NCI-H146 treated with DMSO at 0.1 percent for 48 hours (cell line): Measurements from ENCODE around the gene GLYR1.

Experiments used
- DNase-seq: peaks from one replicate; lab custom pipeline; 2025; ENCODE audit not compliant: unreplicated experiment; lab: John Stamatoyannopoulos, UW

Gene GLYR1

DNA sequence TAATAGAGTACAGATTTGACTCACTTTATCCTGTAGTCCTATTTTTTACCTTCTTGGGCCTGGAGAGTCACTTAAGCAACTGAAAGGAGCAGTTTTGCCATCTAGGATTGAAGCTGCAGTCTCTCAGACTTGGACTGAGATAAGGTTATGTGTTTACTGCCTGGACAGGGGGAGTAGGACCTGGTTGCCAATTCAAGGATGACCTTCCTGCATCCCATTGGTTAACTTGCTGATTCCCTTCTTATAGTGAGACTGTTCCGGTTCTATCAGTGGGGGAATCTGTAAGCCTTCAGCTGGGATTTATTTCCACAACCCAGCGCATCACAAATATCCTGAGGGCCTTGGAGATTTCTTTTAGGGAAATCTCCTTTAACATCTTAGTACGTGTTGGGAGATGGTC, 3.1 kb upstream of the GLYR1 start:
- no peak for DNase-seq

DNA sequence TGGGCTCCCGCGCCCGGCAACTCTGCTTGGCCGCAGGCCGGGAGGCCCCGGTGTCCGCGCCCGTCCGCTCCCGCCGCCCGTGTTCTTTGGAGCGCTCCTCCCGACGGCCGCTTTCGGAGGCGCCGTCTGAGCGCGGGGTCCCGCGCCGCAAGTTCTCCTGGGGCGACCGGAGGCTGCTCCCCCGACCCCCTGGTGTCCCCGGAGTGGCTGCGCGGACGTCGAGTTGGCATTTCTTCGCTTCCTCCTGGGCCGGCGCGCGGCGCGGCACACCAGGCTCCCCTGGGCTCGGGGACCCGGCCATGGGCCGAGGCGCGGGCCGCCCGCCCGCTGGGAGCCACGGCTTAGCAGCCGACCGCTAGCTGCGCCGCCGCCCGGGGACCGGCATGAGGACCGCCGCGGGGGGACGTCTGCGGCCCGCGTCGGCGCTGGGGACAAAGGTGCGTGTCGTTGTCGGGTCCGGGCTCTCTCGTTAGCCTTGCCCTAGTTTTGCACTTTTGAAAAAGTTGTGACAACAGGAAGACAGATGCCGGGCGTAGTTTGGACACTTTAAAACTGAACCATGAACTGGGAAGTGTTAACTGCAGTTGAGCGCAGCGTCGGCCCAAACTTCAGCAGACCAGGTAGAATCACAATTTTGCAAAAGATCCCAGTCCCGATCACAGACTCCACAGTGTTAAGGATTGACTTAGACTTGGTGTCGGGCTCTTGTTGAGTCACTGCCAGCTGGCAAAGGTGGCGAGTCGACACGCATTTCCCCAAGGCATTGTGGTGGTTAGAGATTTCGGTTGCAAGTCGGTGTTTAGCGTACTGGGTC, 893 bp upstream of the GLYR1 start:
- DNase-seq = no peak

DNA sequence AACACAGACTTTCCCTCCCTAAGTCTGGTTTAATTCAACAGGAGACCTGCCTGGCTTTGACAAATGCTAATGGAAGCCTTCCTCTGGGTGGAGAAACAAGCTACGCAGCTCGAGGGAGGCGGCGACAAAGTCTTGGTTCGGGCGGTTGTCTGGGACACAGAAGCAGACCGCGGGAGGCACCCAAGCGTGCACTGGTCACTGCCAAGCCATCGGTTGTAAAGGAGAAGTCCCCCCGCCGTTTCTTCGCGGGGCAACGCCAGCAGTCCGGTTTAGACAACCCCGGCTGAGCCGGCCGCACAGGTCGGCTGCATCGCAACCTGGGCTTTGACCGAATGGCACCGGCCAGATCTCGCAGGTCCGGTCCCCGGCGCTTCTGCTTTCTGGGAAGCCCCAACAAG, 586 bp downstream of the GLYR1 start:
- no peak for DNase-seq

DNA sequence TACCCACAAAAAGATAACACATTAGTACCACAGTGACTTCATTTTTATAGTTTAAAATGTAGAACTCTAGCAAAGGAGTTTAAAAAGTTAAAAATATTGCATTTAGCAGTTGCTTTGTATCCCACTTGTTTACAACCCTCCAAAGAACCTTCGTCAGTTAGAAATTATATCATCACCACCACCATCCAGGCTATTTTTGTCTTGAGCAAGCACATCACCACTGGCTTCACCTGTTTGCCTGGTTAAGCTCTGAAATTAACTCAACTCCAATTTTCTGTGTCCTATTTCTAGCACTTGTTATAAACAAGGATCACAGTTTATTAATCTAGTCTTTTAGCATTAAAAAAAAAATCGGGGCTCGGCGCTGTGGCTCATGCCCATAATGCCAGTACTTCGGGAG, 6.1 kb downstream of the GLYR1 start:
- no peak for DNase-seq

DNA sequence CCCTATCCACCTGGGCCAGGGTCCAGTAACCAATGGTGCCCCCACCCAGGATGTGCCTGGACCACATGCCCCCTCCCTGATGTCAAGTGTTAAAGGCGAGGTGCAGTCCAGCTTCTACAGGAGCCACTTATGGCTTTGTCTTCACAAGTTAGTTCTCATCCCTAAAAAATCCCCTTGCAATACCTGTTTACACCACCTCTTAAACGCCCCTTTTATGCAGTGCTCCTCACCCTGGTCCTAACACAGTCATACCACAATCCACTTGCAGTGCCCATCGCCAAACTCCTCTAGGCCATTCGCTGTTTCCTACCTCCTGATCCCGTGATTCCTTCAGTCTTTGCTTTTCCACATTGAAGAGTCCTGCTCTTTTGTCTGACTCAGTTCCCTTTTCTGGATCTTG, 7.1 kb downstream of the GLYR1 start:
- no peak for DNase-seq

GRCh38 chr16:4837733-4838501, 9.2 kb downstream of the GLYR1 start:
- no peak for DNase-seq

DNA sequence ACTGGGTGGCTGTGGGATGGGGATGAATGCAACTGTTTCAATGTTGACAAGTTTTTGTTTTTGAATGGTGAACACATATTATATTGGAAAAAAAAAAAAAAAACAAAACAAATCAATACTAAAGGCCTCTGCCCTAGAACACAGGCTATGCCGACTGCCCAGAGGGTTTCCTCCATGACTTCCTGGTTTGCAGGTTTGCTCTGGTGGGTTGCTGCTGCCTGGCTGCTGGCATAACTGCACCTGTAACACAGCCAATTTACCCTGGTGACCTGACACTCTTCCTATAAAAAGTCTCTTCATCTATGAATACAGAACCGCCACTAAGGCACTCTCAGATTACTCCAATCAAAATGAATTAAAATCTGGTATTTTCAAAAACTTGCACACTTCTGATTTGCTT, 10.4 kb downstream of the GLYR1 start:
- no peak for DNase-seq

DNA sequence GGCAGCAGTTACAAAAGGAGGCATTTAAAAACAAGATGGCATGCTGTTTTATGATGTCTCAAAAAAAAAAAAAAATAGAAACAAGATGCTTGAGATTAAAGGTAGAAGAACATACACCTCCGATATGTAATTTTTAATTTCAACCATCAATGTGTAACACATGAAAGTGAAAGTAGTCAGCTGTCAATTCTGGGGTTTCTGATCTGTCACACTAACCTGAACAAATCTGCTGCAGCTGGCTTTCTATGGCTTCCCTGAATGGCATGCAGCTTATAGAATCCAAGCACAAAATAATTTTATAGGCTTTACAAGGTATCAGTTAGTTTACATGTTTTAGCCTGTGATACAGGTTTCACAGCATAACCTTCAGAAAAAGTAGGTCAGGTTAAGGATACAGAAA, 13.5 kb downstream of the GLYR1 start:
- DNase-seq = no peak

DNA sequence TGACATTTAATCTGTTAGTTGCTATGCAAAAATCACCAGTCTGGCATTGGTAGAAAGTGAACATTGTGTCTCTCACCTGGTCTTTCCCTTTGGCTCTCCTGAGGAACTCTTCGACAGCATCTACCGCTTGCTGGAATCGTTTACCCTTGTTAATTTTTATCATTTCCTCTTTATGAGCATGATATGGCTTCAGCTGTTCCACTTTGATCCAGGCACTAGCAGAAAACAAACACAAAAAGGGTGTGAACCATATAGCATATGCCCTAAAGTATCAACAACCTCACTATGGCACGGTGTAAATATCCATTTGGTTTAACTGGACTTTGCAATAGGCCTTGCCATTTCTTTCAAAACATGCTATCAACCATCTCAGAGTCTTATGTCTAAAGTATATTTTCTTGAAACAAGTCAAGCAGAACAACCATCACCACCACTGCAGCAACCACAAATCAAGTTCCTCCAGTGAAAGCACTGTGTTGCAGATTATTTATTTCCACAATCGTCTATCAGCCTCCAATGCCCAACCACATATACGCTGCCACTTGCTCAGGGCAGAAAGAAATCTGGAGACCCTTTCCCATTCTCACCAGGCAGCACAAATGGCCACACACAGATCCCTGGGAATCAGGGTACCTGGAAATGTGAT, 14.3 kb downstream of the GLYR1 start:
- no peak for DNase-seq

DNA sequence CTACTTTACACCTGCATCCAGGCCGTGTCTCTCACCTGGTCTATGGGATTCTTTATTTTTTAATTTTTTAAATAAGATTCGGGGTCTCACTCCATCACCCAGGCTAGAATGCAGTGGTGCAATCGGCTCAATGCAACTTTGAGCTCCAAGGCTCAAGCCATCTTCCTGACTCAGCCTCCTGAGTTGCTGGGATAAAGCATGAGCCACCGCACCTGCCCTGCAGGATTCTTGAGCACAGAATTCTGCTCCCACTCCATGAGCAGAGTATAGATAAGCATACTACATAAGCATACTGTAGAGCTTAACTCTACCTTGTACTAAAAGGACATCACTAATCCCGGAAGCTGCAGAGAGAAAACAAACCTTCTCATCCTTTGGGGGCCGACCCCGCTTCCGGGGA, 15.5 kb downstream of the GLYR1 start:
- no peak for DNase-seq

DNA sequence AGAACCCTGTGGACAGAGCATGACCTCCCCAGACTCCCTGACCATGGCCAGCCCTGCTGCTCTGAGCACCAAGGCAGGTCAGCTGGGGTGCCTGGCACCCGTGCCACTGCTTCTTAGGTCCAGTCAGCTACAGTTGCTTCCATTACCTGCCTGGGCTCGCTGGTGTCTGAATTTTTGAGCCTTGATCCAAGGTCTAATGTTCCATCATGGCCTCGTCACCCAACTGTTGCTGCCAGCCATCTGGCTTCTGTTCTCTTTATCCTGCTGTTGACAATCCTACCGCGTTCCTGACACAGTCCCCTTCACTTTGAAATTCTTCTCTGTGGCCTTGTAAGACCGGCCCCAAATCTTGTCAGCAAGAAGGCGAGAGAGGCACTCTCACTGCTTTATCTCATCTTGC, 16.7 kb downstream of the GLYR1 start:
- DNase-seq = no peak

DNA sequence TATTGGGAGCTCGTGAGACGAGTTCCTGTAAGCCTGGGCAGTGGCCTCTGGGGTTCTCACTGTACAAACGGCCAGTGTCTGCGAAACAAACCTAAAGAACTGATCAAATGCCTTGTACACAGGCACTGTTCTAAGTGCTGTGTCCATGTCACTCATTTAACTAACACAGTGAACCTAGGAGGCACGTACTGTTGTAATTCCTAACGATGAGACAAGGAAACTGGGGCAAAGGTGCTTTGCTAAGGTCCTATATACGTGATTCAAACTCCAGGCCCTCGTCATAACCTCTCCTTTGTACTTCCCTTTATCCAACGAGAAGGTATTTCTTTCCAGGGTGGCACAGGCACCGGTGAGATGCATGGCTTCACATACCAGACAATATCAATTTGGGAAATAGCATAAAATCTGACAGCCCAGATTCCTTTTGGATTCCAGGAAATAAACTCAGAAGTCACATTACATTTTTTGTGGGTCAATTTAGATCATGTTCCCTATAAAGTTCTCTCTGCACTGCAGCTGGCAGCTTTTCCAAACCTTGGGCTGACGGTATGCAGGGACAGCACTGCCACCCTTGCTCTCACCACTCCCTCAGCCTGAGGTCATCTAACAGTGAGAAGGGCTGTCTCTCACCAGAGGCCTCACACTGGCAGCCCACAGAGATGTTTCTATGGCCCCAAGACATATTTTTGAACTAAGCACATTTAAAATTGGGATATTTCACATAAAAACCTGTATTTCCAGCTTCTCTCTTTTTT, 18.3 kb downstream of the GLYR1 start:
- no peak for DNase-seq

DNA sequence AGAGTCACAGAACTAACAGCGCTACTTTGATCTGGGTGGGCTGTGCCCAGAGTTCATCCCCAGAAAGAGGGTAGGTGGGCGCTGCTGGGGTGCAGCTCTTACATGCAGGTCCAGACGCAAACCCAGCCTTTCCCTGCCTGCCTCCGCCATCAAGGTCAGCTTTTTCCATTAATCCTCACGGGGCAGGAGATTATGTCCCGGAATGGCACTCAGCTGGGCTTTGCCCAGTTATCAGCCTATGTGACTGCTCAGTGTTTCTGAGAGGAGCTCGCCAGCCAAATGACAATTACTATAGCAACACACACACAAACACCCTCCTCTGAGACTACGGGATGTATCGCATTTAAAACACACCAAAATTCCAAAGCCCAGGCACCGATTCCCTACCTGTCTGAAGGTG, 20.1 kb downstream of the GLYR1 start:
- DNase-seq = no peak

GRCh38 chr16:4826526-4826925, 20.6 kb downstream of the GLYR1 start:
- DNase-seq = no peak

DNA sequence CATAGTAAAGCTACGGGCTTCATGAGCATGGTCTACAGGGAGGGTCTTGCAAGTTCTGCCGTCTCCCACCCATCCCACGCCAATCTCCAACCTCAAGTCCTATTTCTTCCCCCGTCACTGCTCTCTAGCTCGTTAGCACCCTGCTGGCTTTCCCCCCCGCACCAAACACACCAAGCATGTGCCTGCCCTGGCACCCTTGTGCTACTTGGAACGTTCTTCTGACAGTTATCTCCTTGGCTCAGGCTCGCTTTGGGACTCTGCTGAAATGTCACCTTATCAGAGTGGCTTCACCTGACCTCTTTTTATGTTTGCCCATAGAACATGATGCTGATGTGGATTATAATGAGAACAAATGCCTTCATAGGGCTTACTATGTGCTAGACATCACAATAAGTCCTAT, 21.9 kb downstream of the GLYR1 start:
- no peak for DNase-seq

DNA sequence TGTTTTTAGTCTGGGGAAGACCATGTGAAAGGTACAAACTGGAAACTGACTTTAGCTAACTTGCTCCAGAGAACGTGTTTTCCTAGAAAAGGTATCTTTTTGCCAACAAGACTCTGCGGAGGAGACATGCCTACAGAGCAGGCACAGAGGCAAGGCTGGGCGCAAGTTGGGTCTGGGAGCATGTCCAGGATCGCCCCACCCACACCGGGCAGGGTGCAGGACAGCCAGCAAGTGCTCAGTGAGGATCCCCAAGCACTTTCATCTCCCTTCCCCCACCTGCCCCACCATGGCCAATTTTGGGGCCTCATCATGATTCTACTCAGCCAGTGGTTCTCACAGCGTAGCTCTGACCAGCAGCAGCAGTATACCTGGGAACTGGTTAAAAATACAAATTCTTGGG, 26.4 kb downstream of the GLYR1 start:
- no peak for DNase-seq

- no peak for DNase-seq
Measured at GRCh38 chr16:4814542-4815173, 32.4 kb downstream of the GLYR1 start.

DNA sequence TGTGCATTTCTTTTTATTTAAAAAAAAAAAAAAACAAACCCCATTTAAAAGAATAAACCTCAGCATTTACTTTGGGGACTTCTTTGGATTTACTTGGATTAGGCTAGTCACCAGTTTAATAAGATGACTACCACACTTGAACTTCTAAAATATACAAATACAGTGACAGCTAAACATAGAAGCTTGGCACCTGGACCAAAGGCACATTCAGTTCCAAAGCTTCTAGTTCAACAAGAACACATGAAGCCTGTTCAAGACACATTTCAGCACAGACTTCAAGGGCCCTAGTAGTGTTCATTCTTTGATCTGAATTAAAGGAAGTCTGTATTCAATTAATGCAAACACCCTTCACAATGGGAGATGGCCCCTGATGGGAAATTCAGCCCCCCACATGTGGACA, 33.0 kb downstream of the GLYR1 start:
- DNase-seq = no peak

DNA sequence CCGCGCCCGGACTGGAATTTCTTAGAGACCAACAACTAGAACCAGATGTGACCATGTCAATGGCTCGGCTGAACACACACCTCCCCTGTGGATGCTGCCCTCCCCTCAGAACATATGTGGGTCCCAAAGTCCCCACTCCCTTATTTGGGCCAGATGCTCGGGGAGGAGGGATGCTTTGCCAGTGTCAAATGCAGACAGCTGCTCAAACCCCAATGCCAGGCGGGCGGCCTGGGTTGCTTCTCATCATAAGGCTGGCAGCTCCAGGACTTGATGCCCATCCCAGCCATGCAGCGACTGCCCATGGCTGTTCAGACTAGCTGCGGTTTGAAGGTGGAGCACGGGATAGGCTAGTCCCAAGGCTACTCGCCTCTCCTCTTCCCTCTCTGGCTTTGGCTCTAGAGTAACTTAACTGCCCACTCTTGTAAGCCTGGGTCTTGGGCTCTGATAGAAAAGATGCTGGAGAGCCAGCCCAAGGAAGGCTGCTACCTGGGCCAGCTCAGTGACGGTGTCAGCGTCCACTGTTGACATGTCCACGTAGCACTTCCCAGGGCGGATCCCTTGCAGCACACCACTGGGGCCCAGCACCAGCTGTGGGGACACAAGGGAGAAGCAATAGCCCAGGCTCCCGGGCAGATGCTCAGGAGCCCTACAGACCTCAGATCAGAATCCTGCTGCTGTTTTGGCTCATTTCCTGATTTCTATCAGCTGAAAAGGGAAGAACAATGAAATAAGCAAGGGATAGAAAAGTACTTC, 33.7 kb downstream of the GLYR1 start:
- no peak for DNase-seq

DNA sequence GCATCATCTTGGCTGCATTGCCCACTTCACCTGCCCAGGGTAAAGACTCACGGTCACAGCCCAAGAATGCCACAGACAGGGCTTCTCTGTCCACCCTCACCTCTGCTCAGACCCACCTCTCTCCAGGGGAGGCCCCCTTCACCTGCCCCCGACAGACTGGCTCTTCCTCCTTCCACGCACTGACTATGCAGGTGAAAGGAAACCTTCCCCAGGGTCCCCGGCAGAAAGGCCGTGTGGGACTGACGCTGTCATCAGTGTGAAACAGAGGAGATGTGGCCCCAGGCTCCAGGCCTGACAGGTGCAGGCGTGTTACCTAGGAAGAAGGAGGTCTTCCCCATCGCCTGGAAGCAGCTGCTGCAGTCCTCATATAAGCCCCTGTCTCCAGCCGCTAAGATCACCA, 35.3 kb downstream of the GLYR1 start:
- no peak for DNase-seq
